ENCODE results near the gene GARS1.

Gene GARS1

DNA sequence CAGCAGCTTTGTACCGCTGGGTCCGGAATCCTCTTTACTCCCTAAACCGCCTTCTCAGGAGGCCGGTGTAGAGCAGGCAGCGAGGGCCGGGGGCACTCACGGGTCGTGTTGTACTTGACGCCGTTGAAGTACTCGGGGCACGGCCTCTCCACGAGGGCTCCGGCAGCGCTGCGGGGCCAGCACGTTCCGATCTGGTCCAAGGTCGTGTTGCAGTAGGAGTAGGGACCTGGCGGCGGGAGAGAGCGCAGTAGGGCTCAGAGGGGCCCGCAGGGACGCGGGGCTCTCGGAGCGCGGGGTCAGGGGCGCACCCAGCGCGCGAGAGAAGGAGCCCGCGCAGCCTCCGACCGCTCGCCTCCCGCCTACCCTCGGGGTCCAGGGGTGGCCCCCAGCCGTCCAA is 87.1 kb downstream of the GARS1 start:
- Histone ChIP-seq H3K9me3 (ENCODE audit: low read depth, low read length) (no peaks in the 10 kb centered on the region), H3K4me3 (peak overlapping the region; percentile 36; the same call in 1 of the 2 replicates), H3K9ac (ENCODE audit: insufficient read length) (no peak overlapping the region), H3K27ac (no peak overlapping the region), H3K36me3 (ENCODE audit: insufficient read depth, low read length) (no peaks in the 10 kb centered on the region)
- no peak for TF ChIP-seq EZH2 (IDR thresholded peaks at IDR 0.05)
- no peak for DNase-seq (ENCODE audit: low read depth, low spot score)

DNA sequence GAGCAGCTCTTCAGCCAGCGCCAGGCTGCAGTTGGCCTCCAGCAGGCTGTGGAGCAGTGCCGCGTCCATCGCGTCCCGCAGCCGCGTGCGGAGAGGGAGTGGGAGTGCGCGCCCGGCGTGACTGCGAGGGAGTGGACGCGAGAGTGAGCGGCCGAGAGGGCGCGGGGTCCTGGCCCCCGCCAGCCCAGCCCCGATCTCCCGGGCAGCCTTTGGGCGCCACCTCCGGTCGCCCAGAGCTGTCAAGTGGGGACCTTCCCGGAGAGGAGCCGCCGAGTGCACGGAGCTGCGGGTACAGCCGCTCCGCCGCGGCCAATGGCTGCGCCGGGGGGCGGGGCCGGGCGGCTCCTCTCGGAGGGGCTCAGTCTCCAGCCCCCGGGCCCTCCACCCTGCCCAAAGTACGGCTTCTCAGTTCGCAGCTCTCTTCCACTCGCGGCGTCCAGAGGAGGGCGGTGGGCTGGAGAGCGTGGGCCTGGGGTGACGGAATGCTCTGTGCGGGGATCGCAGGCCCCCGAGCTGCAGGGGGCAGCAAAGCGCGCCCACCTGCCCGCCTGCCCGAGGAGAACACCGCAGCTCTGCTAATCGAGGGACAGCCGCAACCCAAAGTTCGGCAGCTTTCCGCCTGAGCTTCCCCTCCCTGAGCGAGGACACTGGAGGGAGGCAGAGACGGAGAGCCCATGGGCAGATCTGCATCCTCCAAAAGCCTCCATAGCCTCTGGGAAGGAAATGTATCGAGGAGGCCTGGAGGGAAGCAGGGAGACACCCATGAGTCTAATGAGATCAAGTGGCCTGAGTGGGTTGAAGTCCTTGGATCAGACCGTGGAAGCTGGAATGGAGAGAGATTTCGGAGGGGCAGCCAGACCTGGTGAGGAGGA is 87.8 kb downstream of the GARS1 start, which contains the start of gene CRHR2:
Gene CRHR2, minus strand, starts transcription at position 245 of the 872 bp plus-strand sequence. Its CDS starts 176 bp downstream, at position 69.
- Histone ChIP-seq H3K9ac (ENCODE audit: insufficient read length) (no peak within 1 kb of the TSS), H3K27ac (no peak within 1 kb of the TSS), H3K4me3 (peak within 1 kb of the TSS; percentile 36; the same call in 1 of the 2 replicates), H3K9me3 (ENCODE audit: low read depth, low read length) (no peaks in the 10 kb centered on the region), H3K36me3 (ENCODE audit: insufficient read depth, low read length) (no peaks in the 10 kb centered on the region)
- no peak for DNase-seq (ENCODE audit: low read depth, low spot score)
- TF ChIP-seq EZH2 (IDR thresholded peaks at IDR 0.05): no peak
- no peak for TF ChIP-seq POLR2AphosphoS5 (IDR thresholded peaks at IDR 0.05; ENCODE audit: borderline replicate concordance, low read depth, low read length)
- TF ChIP-seq FOXP2 (optimal IDR thresholded peaks at IDR 0.05; ENCODE audit: control extremely low read depth, extremely low read length, insufficient read depth): no peak

DNA sequence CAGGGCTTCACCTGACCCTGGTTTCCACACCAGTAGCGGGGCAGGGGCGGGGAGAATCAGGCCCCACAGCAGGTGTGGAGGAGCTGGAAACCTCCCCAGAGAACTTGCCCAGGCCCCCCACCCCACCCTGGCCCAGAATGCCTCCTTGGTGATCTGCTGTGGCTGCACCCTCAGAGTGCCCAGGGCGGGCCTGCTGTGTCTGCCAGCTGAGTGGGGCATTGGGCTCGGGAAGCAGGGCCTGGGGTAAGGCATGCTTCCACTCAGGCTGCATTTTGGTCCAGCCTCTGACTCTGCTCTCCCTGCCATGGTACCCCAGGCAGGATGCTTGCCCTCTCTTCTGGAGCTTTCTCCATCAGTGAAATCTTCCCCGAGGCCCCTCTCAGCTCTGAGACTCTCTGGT is 88.6 kb downstream of the GARS1 start:
- Histone ChIP-seq H3K36me3 (ENCODE audit: insufficient read depth, low read length) (no peaks in the 10 kb centered on the region), H3K9me3 (ENCODE audit: low read depth, low read length) (no peaks in the 10 kb centered on the region), H3K9ac (ENCODE audit: insufficient read length) (no peak overlapping the region), H3K27ac (no peak overlapping the region), H3K4me3 (no peak overlapping the region)
- TF ChIP-seq FOXP2 (optimal IDR thresholded peaks at IDR 0.05; ENCODE audit: control extremely low read depth, extremely low read length, insufficient read depth): no peak
- no peak for TF ChIP-seq POLR2AphosphoS5 (IDR thresholded peaks at IDR 0.05; ENCODE audit: borderline replicate concordance, low read depth, low read length)
- no peak for TF ChIP-seq EZH2 (IDR thresholded peaks at IDR 0.05)
- DNase-seq (ENCODE audit: low read depth, low spot score): no peak

All from SK-N-MC (cell line).